Chondrocyte (in vitro differentiated cells): ENCODE data around the gene PI16. TPM values are rescaled to one million over a fixed set of nuclear protein-coding genes. Genes with fewer than 3 reads are reported as not detected.

Source experiments
- DNase-seq: peaks from one replicate; pipeline ENCODE4 v3.0.0; 2021; ENCODE audit warnings: mixed read lengths, low spot score
- H3K27ac Mint-ChIP-seq: one replicate; pipeline ENCODE4 v1.8.0; 2021; ENCODE audit warnings: mild to moderate bottlenecking, moderate library complexity, mixed read lengths; ENCODE audit not compliant: unreplicated experiment
- H3K27me3 Mint-ChIP-seq: 2 replicates; pipeline ENCODE4 v1.8.0; 2021; ENCODE audit warnings: low read depth, mixed read lengths
- H3K36me3 Mint-ChIP-seq: 2 replicates; pipeline ENCODE4 v1.8.0; 2021; ENCODE audit warnings: low read depth, mixed read lengths
- H3K4me1 Mint-ChIP-seq: 2 replicates; pipeline ENCODE4 v1.8.0; 2021; ENCODE audit warnings: low read depth, mild to moderate bottlenecking, mixed read lengths
- H3K4me3 Mint-ChIP-seq: one replicate; pipeline ENCODE4 v1.8.0; 2021; ENCODE audit warnings: mild to moderate bottlenecking, moderate library complexity, mixed read lengths; ENCODE audit not compliant: unreplicated experiment
- H3K9me3 Mint-ChIP-seq: 2 replicates; pipeline ENCODE4 v1.8.0; 2021; ENCODE audit warnings: low read depth, mixed read lengths
- total RNA-seq: library from RNA; stranded (reverse); gene quantifications from 3 replicates; pipeline ENCODE4 v1.2.1, GENCODE V29; 2021
- TF ChIP-seq, protein P1 (sequence below): fragments of 200-600 bp; sonication (generic); IDR thresholded peaks from 2 replicates; pipeline ENCODE4 v1.5.0; 2021; ENCODE audit warnings: antibody characterized with exemption, mild to moderate bottlenecking, moderate library complexity

PI16 gene
- total RNA-seq, 1 donor from 2014 or later = not detected

DNA sequence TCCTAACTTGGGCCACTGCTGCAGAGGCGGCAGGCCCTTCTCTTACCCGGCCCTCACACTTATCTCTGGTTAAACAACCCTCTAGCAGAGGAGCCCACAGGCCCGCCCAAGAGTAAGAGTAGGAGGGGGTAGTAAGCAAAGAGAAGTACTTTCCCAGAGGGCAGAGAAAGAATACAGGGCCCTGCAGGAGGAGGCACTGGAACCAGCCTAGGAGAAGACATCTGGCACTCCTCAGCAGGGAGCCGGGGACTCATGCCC is 21.4 kb downstream of the PI16 start:
- H3K27me3 Mint-ChIP-seq = no peaks in the 10 kb centered on the region
- no peak overlapping the region for H3K4me3 Mint-ChIP-seq
- H3K4me1 Mint-ChIP-seq = peaks cover 21% of the 10 kb centered on the region
- peak; percentile 42 for DNase-seq
- H3K9me3 Mint-ChIP-seq = no peaks in the 10 kb centered on the region
- TF ChIP-seq, protein P1, sequence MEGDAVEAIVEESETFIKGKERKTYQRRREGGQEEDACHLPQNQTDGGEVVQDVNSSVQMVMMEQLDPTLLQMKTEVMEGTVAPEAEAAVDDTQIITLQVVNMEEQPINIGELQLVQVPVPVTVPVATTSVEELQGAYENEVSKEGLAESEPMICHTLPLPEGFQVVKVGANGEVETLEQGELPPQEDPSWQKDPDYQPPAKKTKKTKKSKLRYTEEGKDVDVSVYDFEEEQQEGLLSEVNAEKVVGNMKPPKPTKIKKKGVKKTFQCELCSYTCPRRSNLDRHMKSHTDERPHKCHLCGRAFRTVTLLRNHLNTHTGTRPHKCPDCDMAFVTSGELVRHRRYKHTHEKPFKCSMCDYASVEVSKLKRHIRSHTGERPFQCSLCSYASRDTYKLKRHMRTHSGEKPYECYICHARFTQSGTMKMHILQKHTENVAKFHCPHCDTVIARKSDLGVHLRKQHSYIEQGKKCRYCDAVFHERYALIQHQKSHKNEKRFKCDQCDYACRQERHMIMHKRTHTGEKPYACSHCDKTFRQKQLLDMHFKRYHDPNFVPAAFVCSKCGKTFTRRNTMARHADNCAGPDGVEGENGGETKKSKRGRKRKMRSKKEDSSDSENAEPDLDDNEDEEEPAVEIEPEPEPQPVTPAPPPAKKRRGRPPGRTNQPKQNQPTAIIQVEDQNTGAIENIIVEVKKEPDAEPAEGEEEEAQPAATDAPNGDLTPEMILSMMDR = no peak
- peaks cover 51% of the 10 kb centered on the region for H3K36me3 Mint-ChIP-seq
- no peak overlapping the region for H3K27ac Mint-ChIP-seq

DNA sequence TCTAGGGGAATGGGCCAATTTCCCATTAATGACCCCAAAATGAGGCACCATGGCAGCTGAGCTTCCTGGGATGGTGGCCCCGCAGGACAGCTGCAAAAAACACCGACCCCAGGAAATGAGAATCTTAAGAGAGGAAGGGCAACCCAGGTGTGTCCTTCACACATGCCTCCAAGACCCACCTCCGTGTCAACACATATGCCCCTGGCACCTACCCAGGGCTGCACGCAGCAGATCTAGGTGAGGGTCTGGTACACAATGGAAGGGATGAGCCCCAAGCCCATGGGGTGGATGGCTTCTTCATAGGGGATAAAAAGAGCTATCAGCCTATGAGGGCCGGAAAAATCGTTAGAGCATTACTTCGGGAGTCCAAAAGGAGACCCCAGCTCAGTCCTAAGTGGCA is 22.0 kb downstream of the PI16 start:
- H3K27ac Mint-ChIP-seq = no peak overlapping the region
- peaks cover 25% of the 10 kb centered on the region for H3K4me1 Mint-ChIP-seq
- TF ChIP-seq, protein P1 = no peak
- no peak overlapping the region for H3K4me3 Mint-ChIP-seq
- DNase-seq = no peak
- no peaks in the 10 kb centered on the region for H3K9me3 Mint-ChIP-seq
- no peaks in the 10 kb centered on the region for H3K27me3 Mint-ChIP-seq
- H3K36me3 Mint-ChIP-seq = peaks cover 51% of the 10 kb centered on the region

DNA sequence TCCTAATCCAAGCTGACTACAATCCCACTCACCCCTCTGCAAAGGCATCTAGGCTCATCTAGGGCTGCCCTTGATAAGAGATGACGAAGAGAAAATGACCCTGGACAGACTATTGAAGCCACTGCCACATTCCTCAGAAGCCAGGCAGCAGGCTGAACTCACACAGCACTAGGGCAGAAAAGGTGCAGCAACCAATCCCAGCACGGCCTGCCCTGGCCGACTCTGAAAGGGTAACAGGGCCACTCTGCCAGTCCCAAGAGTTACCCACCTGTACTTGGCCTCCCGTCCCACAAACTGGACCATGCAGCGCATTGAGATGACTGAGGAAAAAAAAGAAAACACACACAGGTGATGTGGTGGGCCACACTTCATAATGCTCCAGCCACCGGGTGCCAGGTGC is 22.4 kb downstream of the PI16 start:
- Mint-ChIP-seq H3K4me3 (no peak overlapping the region), H3K27ac (no peak overlapping the region), H3K4me1 (peaks cover 29% of the 10 kb centered on the region), H3K9me3 (no peaks in the 10 kb centered on the region), H3K36me3 (peaks cover 47% of the 10 kb centered on the region), H3K27me3 (no peaks in the 10 kb centered on the region)
- DNase-seq = peak; percentile 33
- TF ChIP-seq, protein P1 = no peak

DNA sequence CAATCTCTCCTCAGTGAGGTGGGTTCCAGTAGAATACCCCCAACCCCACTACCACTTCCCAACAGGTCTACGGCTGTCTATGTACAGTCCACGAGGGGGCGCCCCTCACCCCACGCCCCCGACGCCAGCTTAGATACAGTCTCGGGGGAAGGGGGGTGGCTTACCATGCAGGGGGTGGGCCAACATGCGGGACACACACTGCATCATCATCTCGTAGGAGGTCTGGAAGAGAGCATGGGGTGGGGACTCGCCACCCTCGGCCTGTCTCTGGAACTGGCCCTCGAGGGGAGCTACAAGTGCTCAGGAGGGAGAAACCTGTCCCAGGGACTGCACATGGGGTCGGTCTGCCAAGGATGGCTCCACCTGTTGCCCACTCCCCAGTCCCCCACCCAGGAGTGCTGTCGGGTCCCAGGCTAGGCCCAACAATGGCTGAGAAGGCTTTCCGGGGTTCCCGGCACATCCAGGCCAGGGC is 23.0 kb downstream of the PI16 start:
- H3K4me3 Mint-ChIP-seq = no peak overlapping the region

DNA sequence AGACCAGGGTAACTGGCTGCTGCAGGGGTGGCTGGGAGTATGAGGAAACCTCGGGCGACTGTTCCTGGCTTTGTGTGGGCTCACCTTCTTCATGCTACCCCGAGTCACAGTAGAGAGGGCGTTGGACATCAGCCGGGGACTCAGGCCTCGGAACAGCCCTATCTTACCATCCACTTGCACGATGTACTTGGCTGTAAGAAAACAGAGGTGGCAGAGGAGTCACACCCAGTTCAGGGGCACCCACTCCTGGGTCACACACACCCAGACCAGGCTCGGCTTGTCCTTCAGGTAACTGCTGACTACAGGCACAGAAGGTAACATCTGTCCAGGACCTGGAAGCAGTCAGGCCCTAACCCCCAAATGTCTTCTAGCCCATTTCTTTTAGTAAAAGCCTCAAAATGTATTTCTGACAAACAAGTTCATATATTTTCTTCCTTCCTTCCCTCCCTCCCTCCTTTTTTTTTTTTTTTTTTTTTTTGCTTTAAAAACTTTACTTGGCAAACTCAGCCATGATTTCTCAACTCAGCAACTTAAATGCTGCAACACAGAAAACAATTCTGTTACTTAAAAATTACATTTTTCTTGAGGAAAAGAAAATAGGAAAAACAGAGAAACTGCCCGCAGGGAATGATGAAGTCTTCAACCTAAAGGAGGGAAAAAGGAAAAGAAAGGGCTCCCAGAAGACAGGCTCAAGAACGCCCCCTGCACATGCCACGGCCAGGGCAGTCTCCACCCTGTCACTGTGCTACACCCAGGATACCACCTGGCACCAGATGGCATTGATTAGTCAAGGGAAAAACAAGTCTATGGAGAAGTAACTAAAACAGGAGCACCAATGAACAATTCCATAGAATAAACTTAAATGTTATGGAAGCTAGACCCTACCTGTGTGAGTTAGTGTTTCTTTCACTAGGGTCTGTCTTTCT is 24.1 kb downstream of the PI16 start:
- Mint-ChIP-seq H3K27me3 (no peaks in the 10 kb centered on the region), H3K36me3 (peaks cover 35% of the 10 kb centered on the region), H3K4me1 (peaks cover 32% of the 10 kb centered on the region), H3K9me3 (no peaks in the 10 kb centered on the region), H3K27ac (peak overlapping the region; percentile 2), H3K4me3 (no peak overlapping the region)
- DNase-seq = peak; percentile 28
- TF ChIP-seq, protein P1 = no peak

More for the DNA sequence above, 23.0 kb downstream of the PI16 start:
- Mint-ChIP-seq H3K27me3 (no peaks in the 10 kb centered on the region), H3K9me3 (no peaks in the 10 kb centered on the region), H3K27ac (no peak overlapping the region), H3K4me1 (peaks cover 32% of the 10 kb centered on the region), H3K36me3 (peaks cover 41% of the 10 kb centered on the region)
- DNase-seq = peak; percentile 68
- TF ChIP-seq, protein P1 = peak; percentile 58
